Liver (tissue), 3 donors: ENCODE measurements around the gene PSORS1C1.

Experiments
- ATF3 ChIP-seq: IDR thresholded peaks from 2 replicates; pipeline ENCODE4 v1.6.1; 2016; ENCODE audit warnings: antibody characterized with exemption
- CTCF ChIP-seq: fragments of 150-350 bp; IDR thresholded peaks from 2 replicates; pipeline ENCODE4 v1.5.1; 2017; ENCODE audit warnings: improper control_type of control experiment, low read depth, low read length; ENCODE audit not compliant: missing input control
- GABPA ChIP-seq, 2 donors: IDR thresholded peaks in 1 of 2; conservative IDR thresholded peaks in 1 of 2; 2 replicates each; pipeline ENCODE4 v1.6.1; 2016; ENCODE audit warnings: antibody characterized with exemption in 2 of 2, mild to moderate bottlenecking in 1 of 2, moderate library complexity in 1 of 2
- JUND ChIP-seq, 2 donors: IDR thresholded peaks; 2 replicates each; pipeline ENCODE4 v1.6.1; 2016; ENCODE audit warnings: antibody characterized with exemption in 2 of 2
- NR2F2 ChIP-seq: IDR thresholded peaks from 2 replicates; pipeline ENCODE4 v1.6.1; 2016; ENCODE audit warnings: antibody characterized with exemption
- RAD21 ChIP-seq, 2 donors: IDR thresholded peaks; 2 replicates each; pipeline ENCODE4 v1.6.1; 2016; ENCODE audit warnings: antibody characterized with exemption in 2 of 2, mild to moderate bottlenecking in 2 of 2
- RXRA ChIP-seq, 2 donors: IDR thresholded peaks; 2 replicates each; pipeline ENCODE4 v1.6.1; 2017 to 2018; ENCODE audit warnings: antibody characterized with exemption in 2 of 2, mild to moderate bottlenecking in 1 of 2
- TAF1 ChIP-seq: conservative IDR thresholded peaks from 2 replicates; pipeline ENCODE4 v1.6.1; 2016; ENCODE audit warnings: antibody characterized with exemption, mild to moderate bottlenecking
- YY1 ChIP-seq: IDR thresholded peaks from 2 replicates; pipeline ENCODE4 v1.6.1; 2016; ENCODE audit warnings: antibody characterized with exemption, mild to moderate bottlenecking
- TF ChIP-seq, protein P1 (sequence below): IDR thresholded peaks from 2 replicates; pipeline ENCODE4 v1.6.1; 2016; ENCODE audit warnings: antibody characterized with exemption
- TF ChIP-seq, protein P2 (sequence below): IDR thresholded peaks from 2 replicates; pipeline ENCODE4 v1.6.1; 2016; ENCODE audit warnings: antibody characterized with exemption, mild to moderate bottlenecking
- TF ChIP-seq, protein P3 (sequence below): IDR thresholded peaks from 2 replicates; pipeline ENCODE4 v1.6.1; 2016; ENCODE audit warnings: antibody characterized with exemption
- donor health status: healthy.
- donor health status: healthy.

DNA sequence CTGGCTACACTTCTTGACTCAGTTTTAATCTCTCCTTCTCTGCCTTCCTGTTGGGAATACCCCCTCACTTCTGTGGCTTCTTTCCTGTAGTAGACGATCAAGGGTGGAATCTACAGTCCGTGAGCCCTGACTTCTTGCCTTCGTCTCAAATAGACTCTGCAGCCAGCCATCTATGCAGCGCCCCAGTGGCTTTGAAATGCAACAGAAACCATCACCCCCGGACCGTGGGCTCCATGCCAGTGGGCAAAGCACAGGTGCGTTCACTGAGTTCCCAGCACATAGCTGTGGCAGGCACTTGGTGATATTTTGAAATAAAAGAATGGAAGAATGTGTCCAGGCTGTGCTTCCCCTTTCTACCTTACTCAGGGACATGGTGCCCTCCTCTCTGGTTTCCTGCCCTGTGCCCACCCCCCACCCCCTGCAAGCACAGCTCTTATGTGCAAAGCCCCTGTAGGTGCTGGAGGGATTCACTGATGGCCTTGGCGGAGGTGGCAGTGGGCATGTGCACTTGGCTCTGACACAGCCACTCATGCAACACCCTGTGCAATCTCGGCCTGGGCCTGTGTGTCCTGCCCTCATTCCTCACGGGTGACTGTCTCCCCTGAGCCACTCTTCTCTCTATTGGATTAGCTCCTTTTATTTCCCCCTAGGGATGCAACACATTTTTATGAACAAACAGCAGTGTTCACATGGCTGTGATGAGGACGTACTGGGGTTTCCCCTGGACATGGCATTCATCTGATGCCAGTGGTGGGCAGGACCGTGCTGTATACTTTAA, 11.2 kb downstream of the PSORS1C1 start:
- TF ChIP-seq CTCF: no peak
- no peak for TF ChIP-seq ATF3
- TF ChIP-seq, protein P1, sequence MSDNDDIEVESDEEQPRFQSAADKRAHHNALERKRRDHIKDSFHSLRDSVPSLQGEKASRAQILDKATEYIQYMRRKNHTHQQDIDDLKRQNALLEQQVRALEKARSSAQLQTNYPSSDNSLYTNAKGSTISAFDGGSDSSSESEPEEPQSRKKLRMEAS: no peak
- TF ChIP-seq GABPA (IDR thresholded peaks at IDR 0.05 in 1 of 2, conservative IDR thresholded peaks at IDR 0.05 in 1 of 2): no peak
- no peak for TF ChIP-seq NR2F2
- TF ChIP-seq TAF1: no peak
- no peak for TF ChIP-seq YY1
- TF ChIP-seq, protein P2, sequence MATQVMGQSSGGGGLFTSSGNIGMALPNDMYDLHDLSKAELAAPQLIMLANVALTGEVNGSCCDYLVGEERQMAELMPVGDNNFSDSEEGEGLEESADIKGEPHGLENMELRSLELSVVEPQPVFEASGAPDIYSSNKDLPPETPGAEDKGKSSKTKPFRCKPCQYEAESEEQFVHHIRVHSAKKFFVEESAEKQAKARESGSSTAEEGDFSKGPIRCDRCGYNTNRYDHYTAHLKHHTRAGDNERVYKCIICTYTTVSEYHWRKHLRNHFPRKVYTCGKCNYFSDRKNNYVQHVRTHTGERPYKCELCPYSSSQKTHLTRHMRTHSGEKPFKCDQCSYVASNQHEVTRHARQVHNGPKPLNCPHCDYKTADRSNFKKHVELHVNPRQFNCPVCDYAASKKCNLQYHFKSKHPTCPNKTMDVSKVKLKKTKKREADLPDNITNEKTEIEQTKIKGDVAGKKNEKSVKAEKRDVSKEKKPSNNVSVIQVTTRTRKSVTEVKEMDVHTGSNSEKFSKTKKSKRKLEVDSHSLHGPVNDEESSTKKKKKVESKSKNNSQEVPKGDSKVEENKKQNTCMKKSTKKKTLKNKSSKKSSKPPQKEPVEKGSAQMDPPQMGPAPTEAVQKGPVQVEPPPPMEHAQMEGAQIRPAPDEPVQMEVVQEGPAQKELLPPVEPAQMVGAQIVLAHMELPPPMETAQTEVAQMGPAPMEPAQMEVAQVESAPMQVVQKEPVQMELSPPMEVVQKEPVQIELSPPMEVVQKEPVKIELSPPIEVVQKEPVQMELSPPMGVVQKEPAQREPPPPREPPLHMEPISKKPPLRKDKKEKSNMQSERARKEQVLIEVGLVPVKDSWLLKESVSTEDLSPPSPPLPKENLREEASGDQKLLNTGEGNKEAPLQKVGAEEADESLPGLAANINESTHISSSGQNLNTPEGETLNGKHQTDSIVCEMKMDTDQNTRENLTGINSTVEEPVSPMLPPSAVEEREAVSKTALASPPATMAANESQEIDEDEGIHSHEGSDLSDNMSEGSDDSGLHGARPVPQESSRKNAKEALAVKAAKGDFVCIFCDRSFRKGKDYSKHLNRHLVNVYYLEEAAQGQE: no peak
- TF ChIP-seq RAD21 (IDR thresholded peaks at IDR 0.05): no peak
- TF ChIP-seq RXRA (IDR thresholded peaks at IDR 0.05): no peak
- no peak for TF ChIP-seq JUND (IDR thresholded peaks at IDR 0.05)
- TF ChIP-seq, protein P3, sequence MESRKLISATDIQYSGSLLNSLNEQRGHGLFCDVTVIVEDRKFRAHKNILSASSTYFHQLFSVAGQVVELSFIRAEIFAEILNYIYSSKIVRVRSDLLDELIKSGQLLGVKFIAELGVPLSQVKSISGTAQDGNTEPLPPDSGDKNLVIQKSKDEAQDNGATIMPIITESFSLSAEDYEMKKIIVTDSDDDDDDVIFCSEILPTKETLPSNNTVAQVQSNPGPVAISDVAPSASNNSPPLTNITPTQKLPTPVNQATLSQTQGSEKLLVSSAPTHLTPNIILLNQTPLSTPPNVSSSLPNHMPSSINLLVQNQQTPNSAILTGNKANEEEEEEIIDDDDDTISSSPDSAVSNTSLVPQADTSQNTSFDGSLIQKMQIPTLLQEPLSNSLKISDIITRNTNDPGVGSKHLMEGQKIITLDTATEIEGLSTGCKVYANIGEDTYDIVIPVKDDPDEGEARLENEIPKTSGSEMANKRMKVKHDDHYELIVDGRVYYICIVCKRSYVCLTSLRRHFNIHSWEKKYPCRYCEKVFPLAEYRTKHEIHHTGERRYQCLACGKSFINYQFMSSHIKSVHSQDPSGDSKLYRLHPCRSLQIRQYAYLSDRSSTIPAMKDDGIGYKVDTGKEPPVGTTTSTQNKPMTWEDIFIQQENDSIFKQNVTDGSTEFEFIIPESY: no peak
